ENCODE measurements around the gene INPP5A.
"Not testable (repeated sequence)": the region's sequence is repeated elsewhere in the genome, so short reads cannot be mapped to it uniquely, and the experiment has no call there.

INPP5A gene, protein sequence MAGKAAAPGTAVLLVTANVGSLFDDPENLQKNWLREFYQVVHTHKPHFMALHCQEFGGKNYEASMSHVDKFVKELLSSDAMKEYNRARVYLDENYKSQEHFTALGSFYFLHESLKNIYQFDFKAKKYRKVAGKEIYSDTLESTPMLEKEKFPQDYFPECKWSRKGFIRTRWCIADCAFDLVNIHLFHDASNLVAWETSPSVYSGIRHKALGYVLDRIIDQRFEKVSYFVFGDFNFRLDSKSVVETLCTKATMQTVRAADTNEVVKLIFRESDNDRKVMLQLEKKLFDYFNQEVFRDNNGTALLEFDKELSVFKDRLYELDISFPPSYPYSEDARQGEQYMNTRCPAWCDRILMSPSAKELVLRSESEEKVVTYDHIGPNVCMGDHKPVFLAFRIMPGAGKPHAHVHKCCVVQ

DNA sequence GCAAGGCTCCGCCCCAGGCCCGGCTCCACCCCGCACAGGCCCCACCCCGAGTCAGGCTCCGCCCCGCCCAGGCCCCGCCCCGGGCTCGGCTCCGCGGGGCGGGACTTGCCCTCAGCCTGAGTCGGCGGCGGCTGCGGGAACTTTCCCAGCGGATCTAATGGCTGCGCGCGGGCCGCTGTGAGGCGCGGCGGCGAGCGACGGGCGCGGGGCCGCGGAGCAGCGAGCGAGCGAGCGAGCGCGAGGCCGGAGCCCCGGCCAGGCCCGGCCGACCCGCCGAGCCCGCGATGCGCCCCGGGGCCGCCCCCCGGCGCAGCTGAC lies at the start of gene INPP5A:
Gene INPP5A (plus strand): TSS at position 104 of the 318 bp plus-strand sequence. CDS start 310 bp downstream, outside the sequence.
- no peak for DNase-seq

GRCh38 chr10:132488231-132488821 lies 49.3 kb upstream of the INPP5A start:
- DNase-seq: no peak

GRCh38 chr10:132489053-132489703 lies 48.4 kb upstream of the INPP5A start:
- DNase-seq: no peak

DNA sequence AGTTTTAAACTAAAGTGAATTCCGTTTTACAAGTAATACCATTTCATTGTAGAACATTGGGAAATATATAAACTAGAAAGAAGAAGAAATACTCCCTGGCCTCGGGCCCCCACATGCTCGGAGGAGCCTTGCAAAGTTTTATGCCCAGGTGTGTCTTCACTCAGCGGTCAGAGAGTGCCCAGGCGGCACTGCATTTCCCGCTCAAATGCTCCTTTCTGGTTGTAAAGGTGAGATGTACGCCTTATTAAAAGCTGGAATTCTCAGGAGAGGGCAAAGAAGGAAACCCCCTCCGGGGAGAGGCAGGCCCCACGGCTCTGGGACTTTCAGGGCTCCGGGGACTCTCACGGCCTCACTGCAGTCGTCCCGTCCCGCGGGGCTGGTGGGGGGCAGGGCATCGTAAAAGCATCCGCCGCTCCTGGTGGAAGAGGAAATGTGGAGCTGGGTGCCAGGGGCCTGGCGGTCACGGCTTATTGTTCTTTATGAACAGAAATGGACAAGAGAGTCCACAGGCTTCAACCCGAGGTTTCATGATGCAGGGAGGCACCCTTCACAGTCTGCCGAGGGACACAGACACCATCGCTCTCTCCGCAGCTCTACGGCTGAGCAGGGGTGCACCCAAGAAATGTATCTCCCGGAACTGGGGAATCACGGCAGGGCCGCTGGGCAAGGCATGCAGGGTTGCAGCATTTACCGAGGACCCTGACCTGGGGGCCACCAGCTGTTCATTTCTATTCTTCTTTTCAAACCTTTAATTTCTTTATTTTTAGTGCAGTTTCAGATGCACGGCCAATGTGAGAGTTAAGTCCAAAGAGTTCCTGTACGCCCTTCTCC lies 47.7 kb upstream of the INPP5A start:
- DNase-seq: no peak

- not testable (repeated sequence) for DNase-seq
Observed at GRCh38 chr10:132491534-132491933, 46.1 kb upstream of the INPP5A start.

DNA sequence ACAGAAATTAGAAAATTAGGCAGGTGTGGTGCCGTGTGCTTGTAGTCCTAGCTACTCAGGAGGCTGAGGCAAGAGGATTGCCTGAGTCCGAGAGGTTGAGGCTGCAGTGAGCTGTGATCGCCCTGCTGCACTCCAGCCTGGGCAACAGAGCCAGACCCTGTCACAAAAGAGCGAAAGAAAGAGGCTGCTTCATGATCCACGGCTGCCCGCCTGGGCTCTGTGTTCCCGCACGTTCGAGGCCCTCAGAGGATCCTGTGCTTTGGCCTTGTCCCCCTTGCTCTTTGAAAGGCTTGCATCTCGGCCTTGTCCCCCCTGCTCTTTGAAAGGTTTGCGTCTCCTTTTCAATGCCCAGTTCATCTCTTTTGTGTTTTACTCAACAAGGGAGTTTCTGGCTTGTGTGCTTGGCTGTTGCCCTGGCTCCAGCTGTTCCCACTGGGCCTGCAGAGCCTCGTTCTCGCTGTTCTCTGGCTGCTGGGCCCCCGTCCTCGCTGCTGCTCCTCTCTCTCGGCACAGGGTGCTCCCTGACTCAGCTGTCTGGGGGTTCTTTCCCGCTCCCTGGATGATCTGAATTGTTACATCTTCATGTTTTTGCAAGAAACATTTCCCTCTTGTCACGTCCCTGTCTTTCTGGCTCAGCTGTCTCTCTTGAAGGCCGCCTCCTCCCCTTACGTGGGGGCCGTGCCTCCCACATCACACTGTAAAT lies 45.1 kb upstream of the INPP5A start:
- no peak for DNase-seq

DNA sequence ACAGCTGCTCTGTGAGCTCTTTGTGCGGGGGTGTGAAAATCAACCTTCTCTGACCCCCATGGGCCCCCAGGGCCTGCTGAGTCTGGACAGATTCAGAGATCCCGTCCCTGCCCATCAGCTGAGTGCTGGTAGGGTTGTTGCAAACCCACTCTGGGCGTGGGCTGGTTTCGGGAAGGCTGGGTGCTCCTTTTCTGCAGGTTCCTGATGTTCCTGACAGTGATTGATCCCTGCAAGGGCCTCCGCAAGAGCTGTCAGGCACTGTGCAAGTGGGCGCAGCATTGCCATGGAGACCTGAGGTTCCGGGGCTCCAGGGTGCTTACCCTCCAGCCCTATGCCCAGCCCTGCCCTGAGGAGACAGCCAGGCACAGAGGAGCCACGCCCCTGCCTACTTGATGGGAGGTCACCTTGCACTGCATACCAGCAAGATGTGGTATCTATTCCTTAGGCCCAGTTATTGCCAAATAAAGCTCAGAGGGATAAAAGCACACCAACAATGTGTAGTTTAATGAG lies 44.3 kb upstream of the INPP5A start:
- DNase-seq: no peak

DNA sequence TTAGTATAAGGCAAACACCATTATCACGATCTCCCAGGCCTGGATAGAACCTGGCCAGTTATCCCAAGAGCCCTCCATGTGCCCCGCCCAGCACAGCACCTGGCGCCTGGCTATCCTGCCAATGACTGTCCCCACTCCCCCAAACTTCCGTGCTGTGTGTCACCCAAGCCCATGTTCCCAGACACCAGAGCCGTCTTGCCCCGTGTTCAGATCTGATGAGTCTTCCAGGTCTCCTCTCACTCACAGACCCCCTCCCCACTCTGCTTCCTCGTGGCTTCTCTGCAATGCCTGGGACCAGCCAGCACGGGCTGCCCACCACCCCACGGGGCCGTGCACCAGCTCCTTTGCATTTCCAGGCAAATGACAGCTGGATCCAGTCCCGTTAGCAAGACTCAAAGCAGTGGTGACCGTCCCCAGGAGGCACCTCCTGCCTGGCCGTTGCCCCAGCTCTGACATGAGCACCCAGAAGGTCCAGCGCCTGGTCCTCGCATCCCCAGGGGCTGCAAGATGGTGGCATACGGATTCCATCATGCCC lies 43.8 kb upstream of the INPP5A start:
- DNase-seq: no peak

DNA sequence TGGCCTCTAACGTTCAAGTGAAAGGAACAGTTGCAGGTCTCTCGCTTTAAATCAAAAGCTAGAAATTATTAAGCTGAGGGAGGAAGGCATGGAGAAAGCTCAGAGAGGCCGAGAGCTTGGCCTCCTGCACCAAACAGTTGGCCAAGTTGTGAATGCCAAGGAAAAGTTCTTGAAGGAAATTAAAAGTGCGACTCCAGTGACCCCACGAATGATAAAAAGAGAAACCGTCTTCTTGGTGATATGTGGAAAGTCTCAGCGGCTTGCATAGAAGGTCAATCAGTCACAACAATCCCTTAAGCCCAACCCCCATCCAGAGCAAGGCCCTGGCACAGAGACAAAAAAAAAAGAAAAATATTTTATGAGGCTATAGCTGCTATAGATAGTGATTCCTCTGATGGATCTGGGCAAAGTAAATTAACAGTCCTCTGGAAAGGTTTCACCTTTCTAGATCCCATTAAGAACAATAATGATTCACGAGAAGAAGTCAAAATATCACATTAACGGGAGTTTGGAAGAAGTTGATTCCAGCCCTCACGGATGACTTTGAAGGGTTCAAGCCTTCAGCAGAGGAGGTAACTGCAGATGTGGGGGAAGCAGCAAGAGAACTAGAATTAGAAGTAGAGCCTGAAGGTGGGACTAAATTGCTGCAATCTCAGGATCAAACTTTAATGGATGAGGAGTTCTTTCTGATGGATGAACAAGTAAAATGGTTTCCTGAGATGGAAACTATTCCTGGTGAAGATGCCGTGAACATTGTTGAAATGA lies 42.5 kb upstream of the INPP5A start:
- DNase-seq: no peak

GRCh38 chr10:132496360-132497062 lies 41.1 kb upstream of the INPP5A start:
- no peak for DNase-seq

DNA sequence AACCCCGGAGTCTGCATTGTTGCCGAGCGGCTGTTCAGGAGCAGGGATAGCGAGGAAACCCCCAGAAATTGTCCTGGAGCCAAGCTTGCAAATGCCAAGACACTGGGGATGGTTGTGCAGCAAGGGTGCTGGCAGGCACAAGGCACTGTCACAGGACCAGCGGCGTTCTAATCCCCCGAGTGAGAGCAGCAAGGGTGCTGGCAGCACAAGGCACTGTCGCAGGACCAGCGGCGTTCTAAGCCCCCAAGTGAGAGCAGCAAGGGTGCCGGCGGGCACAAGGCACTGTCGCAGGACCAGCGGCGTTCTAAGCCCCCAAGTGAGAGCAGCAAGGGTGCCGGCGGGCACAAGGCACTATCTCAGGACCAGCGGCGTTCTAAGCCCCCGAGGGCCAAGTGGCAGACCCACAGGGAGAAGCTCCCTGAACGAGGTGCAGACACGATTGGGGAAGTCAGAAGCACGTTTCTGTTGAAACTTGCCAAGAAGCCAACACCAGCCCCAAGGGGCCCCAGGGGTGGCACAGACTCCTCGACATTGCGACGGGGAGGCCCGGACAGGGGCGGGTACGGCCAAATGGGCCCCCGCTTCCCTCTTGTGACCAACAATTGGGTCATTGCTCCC lies 40.4 kb upstream of the INPP5A start:
- DNase-seq: no peak

GRCh38 chr10:132497861-132498561 lies 39.6 kb upstream of the INPP5A start:
- DNase-seq: no peak

DNA sequence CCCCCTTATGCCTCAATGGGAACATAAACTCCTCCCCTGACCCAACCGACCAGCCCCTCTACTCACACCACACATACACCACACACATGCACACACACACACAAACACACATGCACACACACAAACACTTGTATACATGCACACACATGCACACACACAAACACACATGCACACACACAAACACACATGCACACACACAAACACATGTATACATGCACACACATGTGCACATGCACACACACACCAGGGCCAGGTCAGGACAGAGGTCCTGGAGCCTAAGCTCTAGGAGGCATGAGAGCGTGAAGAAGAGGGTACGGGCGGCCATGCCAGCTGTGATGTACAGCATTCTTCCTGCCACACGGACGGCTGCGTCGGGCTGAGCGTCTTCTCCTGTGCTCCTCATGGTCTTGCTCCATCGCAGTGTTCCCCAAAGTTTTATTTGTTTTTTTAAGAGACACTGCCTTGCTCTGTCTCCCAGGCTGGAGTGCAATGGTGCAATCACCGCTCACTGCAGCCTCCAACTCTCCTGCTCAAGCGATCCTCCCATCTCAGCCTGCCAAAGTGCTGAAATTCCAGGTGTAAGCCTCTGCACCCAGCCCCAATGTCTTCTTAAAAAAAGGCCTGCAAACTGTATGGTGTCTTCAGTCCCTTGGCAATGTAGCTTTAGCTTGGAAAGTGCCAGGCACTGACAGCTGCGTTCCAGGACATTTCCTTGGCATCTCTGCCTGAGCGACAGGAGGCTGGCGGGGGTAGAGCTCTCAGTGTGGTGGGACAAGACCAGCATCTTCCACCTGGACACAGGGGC lies 38.8 kb upstream of the INPP5A start:
- no peak for DNase-seq

GRCh38 chr10:132499367-132499685 lies 38.3 kb upstream of the INPP5A start:
- DNase-seq: no peak

DNA sequence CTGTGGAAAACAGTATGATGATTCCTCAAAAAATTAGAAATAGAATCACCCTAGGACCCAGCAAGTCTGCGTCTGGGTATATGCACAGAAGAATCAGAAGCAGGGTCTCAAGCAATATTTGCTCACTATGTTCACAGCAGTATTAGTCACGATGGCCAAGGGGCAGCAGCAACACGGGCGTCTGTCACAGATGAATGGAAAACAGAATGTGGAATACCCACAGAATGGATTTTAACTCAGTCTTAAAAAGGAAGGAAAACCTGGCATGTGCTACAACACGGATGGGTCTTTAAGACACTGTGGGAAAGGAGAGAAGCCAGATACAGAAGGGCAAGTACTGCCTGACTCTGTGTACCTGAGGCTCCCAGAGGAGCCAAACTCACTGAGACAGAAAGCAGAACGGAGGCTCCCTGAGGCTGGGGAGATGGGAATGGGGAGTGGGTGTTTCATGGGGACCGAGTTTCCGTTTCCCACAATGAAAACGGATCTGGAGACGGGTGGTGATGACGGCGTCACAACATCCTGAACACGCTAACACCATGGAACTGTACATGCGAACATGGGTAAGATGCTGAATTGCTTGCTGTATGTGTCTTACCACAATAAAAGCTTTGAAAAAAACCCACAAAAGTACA lies 36.7 kb upstream of the INPP5A start:
- DNase-seq: no peak

GRCh38 chr10:132502544-132503300 lies 34.9 kb upstream of the INPP5A start:
- no peak for DNase-seq

Data from NCI-H526 treated with DMSO at 0.1 percent for 48 hours (cell line).